ENCODE data around the gene REV3L. TPM values are rescaled to one million over a fixed set of nuclear protein-coding genes. Genes with fewer than 3 reads are reported as not detected.

REV3L gene
- total and polyA plus RNA-seq, 2 of the 8 experiments (the other 6 are each of a cell fraction or from before 2014, with no cell fraction given), result 2.1 to 6.6 TPM

DNA sequence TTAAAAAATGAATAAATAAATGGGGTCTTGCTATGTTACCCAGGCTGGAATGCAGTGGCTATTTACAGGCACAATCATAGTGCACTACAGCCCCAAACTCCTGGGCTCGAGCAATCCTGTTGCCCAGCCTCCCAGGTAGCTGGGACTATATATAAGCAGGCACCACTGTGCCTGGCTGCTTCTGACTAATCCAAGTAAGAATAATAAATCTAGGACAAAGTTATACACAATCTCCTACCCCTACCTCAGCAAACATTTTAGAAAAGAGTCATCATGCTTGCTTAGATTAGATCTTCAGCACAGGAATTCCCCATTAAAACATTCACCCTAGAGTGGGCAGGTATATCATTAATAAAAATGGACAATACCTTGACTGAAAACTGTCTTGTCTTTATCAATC is 124.6 kb downstream of the REV3L start:
- H3K23me2 ChIP-seq (ENCODE audit: low read depth, low read length), result no peaks in the 10 kb centered on the region
- no peaks in the 10 kb centered on the region for H3K36me3 ChIP-seq (ENCODE audit: control insufficient read depth in 2 of 4, insufficient read depth in 4 of 4, low read length in 3 of 4)
- H2BK15ac ChIP-seq (ENCODE audit: low read length), result no peak overlapping the region
- H3K27me3 ChIP-seq (replicated peaks in 1 of 4; ENCODE audit: control insufficient read depth in 3 of 4, extremely low read depth in 1 of 4, insufficient read depth in 3 of 4, low read length in 3 of 4), result peaks cover 0 to 2% (median 0%) of the 10 kb centered on the region in 4 experiments; a peak in 1 of 7 replicates
- H2BK12ac ChIP-seq (ENCODE audit: low read depth, low read length), result no peak overlapping the region
- no peaks in the 10 kb centered on the region for H3K79me1 ChIP-seq (ENCODE audit: low read depth, low read length)
- H4K5ac ChIP-seq (ENCODE audit: insufficient read length, low read depth, low read length), result no peak overlapping the region
- H3K4ac ChIP-seq (replicated peaks; ENCODE audit: insufficient read length, low read depth, low read length), result no peak overlapping the region
- no peak overlapping the region for H2BK20ac ChIP-seq (ENCODE audit: low read length)
- no peak for TF ChIP-seq BRCA1 (IDR thresholded peaks at IDR 0.05; ENCODE audit: low read depth, low read length)
- TF ChIP-seq ZNF274 (IDR thresholded peaks at IDR 0.05; ENCODE audit: borderline replicate concordance, extremely low read depth, low read length), result no peak
- TF ChIP-seq FOSL1 (IDR thresholded peaks at IDR 0.05; ENCODE audit: insufficient read depth, low read depth, low read length), result no peak
- TF ChIP-seq KDM1A (IDR thresholded peaks at IDR 0.05; ENCODE audit: borderline replicate concordance, low read length), result no peak
- no peak for TF ChIP-seq POU5F1 (IDR thresholded peaks at IDR 0.05; ENCODE audit: low read depth, low read length)
- no peak for TF ChIP-seq CHD2 (IDR thresholded peaks at IDR 0.05; ENCODE audit: low read length)
- no peak for TF ChIP-seq SUZ12 (IDR thresholded peaks at IDR 0.05; ENCODE audit: low read length)
- no peak for TF ChIP-seq POLR2AphosphoS5 (IDR thresholded peaks at IDR 0.05; ENCODE audit: low read depth, low read length)
- TF ChIP-seq BACH1 (IDR thresholded peaks at IDR 0.05; ENCODE audit: low read length), result no peak
- no peak for TF ChIP-seq MAX (IDR thresholded peaks at IDR 0.05)
- no peak for TF ChIP-seq TAF1 (IDR thresholded peaks at IDR 0.05; ENCODE audit: low read depth, low read length)
- TF ChIP-seq CBX8 (IDR thresholded peaks at IDR 0.05; ENCODE audit: borderline replicate concordance, low read depth, low read length), result no peak
- no peak overlapping the region for H2AFZ ChIP-seq (ENCODE audit: low read length)
- H3K9me3 ChIP-seq (ENCODE audit: insufficient read depth in 2 of 2, low read depth in 1 of 2, low read length in 1 of 2), result no peaks in the 10 kb centered on the region
- no peak overlapping the region for H3K4me2 ChIP-seq (ENCODE audit: insufficient read depth in 1 of 2, low read depth in 2 of 2, low read length in 2 of 2)
- WGBS, 2 experiments (ENCODE audit: extremely low coverage in 1 of 2, insufficient coverage in 1 of 2, insufficient read length in 1 of 2, insufficient replicate concordance in 2 of 2, low coverage in 1 of 2, low lambda C conversion rate in 2 of 2, missing lambda C conversion rate in 1 of 2), result 100% methylated on average over 1 of the region's 1 CpG; no CpG with 5 or more reads in 1 of the 2 experiments
- H3K4me1 ChIP-seq (replicated peaks in 1 of 4; ENCODE audit: control insufficient read depth in 3 of 4, insufficient read depth in 4 of 4, low read length in 3 of 4), result no peaks in the 10 kb centered on the region
- CTCF ChIA-PET (ENCODE audit: partially characterized antibody), result no interaction called here
- no peak overlapping the region for H3K23ac ChIP-seq (ENCODE audit: insufficient read length)
- H4K8ac ChIP-seq (ENCODE audit: extremely low read depth, insufficient read depth, low read length), result no peak overlapping the region
- H2BK5ac ChIP-seq (ENCODE audit: low read depth, low read length), result no peak overlapping the region
- FAIRE-seq (no peak), DNase-seq (ENCODE audit: low read depth in 1 of 2, low spot score in 2 of 2) (no peak)
- H3K14ac ChIP-seq (ENCODE audit: insufficient read length), result no peak overlapping the region
- no peak overlapping the region for H3K56ac ChIP-seq (replicated peaks; ENCODE audit: insufficient read length, low read depth, low read length)
- H2AK5ac ChIP-seq (ENCODE audit: low read depth, low read length), result no peak overlapping the region
- H3K27ac ChIP-seq (ENCODE audit: low read depth, low read length), result no peak overlapping the region
- POLR2A ChIA-PET (ENCODE audit: partially characterized antibody), result no interaction called here
- no peaks in the 10 kb centered on the region for H4K20me1 ChIP-seq (replicated peaks in 1 of 2; ENCODE audit: control insufficient read depth in 1 of 2, insufficient read depth in 2 of 2, low read length in 2 of 2)
- no peak overlapping the region for H3K18ac ChIP-seq (ENCODE audit: extremely low read depth, low read length)
- H2BK120ac ChIP-seq (replicated peaks; ENCODE audit: low read depth, low read length), result no peak overlapping the region
- H3K4me3 ChIP-seq (ENCODE audit: extremely low read depth in 1 of 4, insufficient read depth in 2 of 4, low read depth in 3 of 4, low read length in 4 of 4), result no peak overlapping the region
- no peaks in the 10 kb centered on the region for H3K79me2 ChIP-seq (ENCODE audit: control insufficient read depth in 1 of 2, insufficient read depth in 2 of 2, low read length in 2 of 2)
- no peak overlapping the region for H3K9ac ChIP-seq (replicated peaks in 1 of 4; ENCODE audit: extremely low read depth in 1 of 4, low read depth in 3 of 4, low read length in 3 of 4)
- H4K91ac ChIP-seq (replicated peaks; ENCODE audit: insufficient read length, low read length), result no peak overlapping the region

Data from H1 (cell line).